Endodermal cell (in vitro differentiated cells): ENCODE data around the gene C2CD4C. TPM values are rescaled to one million over a fixed set of nuclear protein-coding genes. Genes with fewer than 3 reads are reported as not detected.
"Not testable (repeated sequence)": the region's sequence is repeated elsewhere in the genome, so short reads cannot be mapped to it uniquely, and the experiment has no call there.

Experiments used
- DNase-seq: peaks from one replicate; pipeline ENCODE4 v3.0.0-alpha.2; 2017
- H3K27ac ChIP-seq: 2 replicates; pipeline ENCODE4 v1.5.1; 2013; ENCODE audit warnings: mild to moderate bottlenecking, low read depth, low read length, moderate library complexity
- H3K27me3 ChIP-seq: 2 replicates; pipeline ENCODE4 v1.6.1; 2013; ENCODE audit warnings: mild to moderate bottlenecking, low read length, moderate library complexity; ENCODE audit not compliant: insufficient read depth, control insufficient read depth, poor library complexity, severe bottlenecking
- H3K36me3 ChIP-seq: 2 replicates; pipeline ENCODE4 v1.7.0; 2013; ENCODE audit warnings: mild to moderate bottlenecking, low read length, moderate library complexity; ENCODE audit not compliant: control insufficient read depth, insufficient read depth
- H3K4me1 ChIP-seq: one replicate; pipeline ENCODE4 v1.7.0; 2013; ENCODE audit warnings: low read length; ENCODE audit not compliant: control insufficient read depth, insufficient read depth
- H3K4me3 ChIP-seq: 2 replicates; pipeline ENCODE4 v1.5.1; 2013; ENCODE audit warnings: mild to moderate bottlenecking, low read length, moderate library complexity
- H3K9ac ChIP-seq: 2 replicates; pipeline ENCODE4 v1.6.1; 2013; ENCODE audit warnings: mild to moderate bottlenecking, low read length, moderate library complexity; ENCODE audit not compliant: poor library complexity, severe bottlenecking; ENCODE audit errors: extremely low read depth
- H3K9me3 ChIP-seq: 2 replicates; pipeline ENCODE4 v1.6.1; 2013; ENCODE audit warnings: mild to moderate bottlenecking, low read length, moderate library complexity; ENCODE audit not compliant: control insufficient read depth
- H3K27ac Mint-ChIP-seq: 2 replicates; pipeline ENCODE4 v1.8.0; 2020; ENCODE audit warnings: mixed read lengths
- H3K27me3 Mint-ChIP-seq: 2 replicates; pipeline ENCODE4 v1.8.0; 2021; ENCODE audit warnings: mild to moderate bottlenecking, mixed read lengths; ENCODE audit not compliant: insufficient read depth
- H3K36me3 Mint-ChIP-seq: 2 replicates; pipeline ENCODE4 v1.8.0; 2020; ENCODE audit warnings: low read depth, mixed read lengths
- H3K4me1 Mint-ChIP-seq: 2 replicates; pipeline ENCODE4 v1.8.0; 2020; ENCODE audit warnings: mixed read lengths
- H3K4me3 Mint-ChIP-seq: 2 replicates; pipeline ENCODE4 v1.8.0; 2020; ENCODE audit warnings: mild to moderate bottlenecking, moderate library complexity, mixed read lengths
- H3K9me3 Mint-ChIP-seq: 2 replicates; pipeline ENCODE4 v1.8.0; 2020; ENCODE audit warnings: mild to moderate bottlenecking, mixed read lengths
- CTCF ChIP-seq: fragments of 200-600 bp; sonication (generic); conservative IDR thresholded peaks from 2 replicates; pipeline ENCODE4 v1.5.0; 2021; ENCODE audit warnings: antibody characterized with exemption, mild to moderate bottlenecking
- WGBS, 2 experiments: methylation state at CpG; one replicate each; pipeline versions ENCODE4 v1.1.5 to v1.1.7; 2013; ENCODE audit warnings: missing lambda C conversion rate in 2 of 2, mixed read lengths in 1 of 2; ENCODE audit not compliant: insufficient coverage in 1 of 2, insufficient read length in 1 of 2; 5-methylcytosine and 5-hydroxymethylcytosine counted together
- total RNA-seq, 2 donors: library from RNA; stranded (reverse); fragmentation: NEBNext Ultra II Directional in 1 of 2; extraction: Animal tissue kit (Norgen Biotek cat#: 25700) in 1 of 2; gene quantifications; 2 replicates in 1 of 2; 3 replicates in 1 of 2; pipeline ENCODE4 v1.2.1, GENCODE V29; 2021

Gene C2CD4C
- total RNA-seq, 2 donors from 2014 or later = 5.6 to 25.0 TPM

GRCh38 chr19:362154-362553 lies 46.8 kb downstream of the C2CD4C start:
- no peak overlapping the region for H3K27ac ChIP-seq
- no peaks in the 10 kb centered on the region for H3K4me1 ChIP-seq
- H3K9me3 ChIP-seq = no peaks in the 10 kb centered on the region
- H3K27me3 ChIP-seq = no peaks in the 10 kb centered on the region
- Mint-ChIP-seq H3K4me3 (no peak overlapping the region), H3K27me3 (peaks cover 14% of the 10 kb centered on the region), H3K36me3 (no peaks in the 10 kb centered on the region), H3K27ac (no peak overlapping the region), H3K9me3 (no peaks in the 10 kb centered on the region), H3K4me1 (no peaks in the 10 kb centered on the region)
- peak; percentile 33 for TF ChIP-seq CTCF
- no peaks in the 10 kb centered on the region for H3K36me3 ChIP-seq
- no peak overlapping the region for H3K9ac ChIP-seq
- no peak overlapping the region for H3K4me3 ChIP-seq
- DNase-seq = peak; percentile 34
- WGBS, 2 experiments = 91 to 92% methylated on average over 10 to 11 of the region's 11 CpGs

- Histone ChIP-seq H3K4me1 (no peaks in the 10 kb centered on the region), H3K27ac (no peak overlapping the region), H3K9me3 (no peaks in the 10 kb centered on the region), H3K4me3 (no peak overlapping the region), H3K9ac (no peak overlapping the region), H3K27me3 (no peaks in the 10 kb centered on the region), H3K36me3 (no peaks in the 10 kb centered on the region)
- Mint-ChIP-seq H3K9me3 (peaks cover 7% of the 10 kb centered on the region), H3K4me3 (no peak overlapping the region), H3K4me1 (no peaks in the 10 kb centered on the region), H3K27me3 (peaks cover 21% of the 10 kb centered on the region), H3K36me3 (no peaks in the 10 kb centered on the region), H3K27ac (no peak overlapping the region)
- 90 to 100% methylated on average over 2 of the region's 2 CpGs for WGBS, 2 experiments
- no peak for DNase-seq
- TF ChIP-seq CTCF = no peak
Measured at GRCh38 chr19:359653-359925, 49.4 kb downstream of the C2CD4C start.

GRCh38 chr19:355536-355935 lies 53.4 kb downstream of the C2CD4C start:
- H3K36me3 Mint-ChIP-seq, H3K9ac ChIP-seq, H3K9me3 ChIP-seq, H3K27me3 ChIP-seq, H3K4me3 ChIP-seq, H3K27ac ChIP-seq, H3K27ac Mint-ChIP-seq, H3K36me3 ChIP-seq, H3K4me1 ChIP-seq, H3K4me3 Mint-ChIP-seq, H3K4me1 Mint-ChIP-seq: not testable (repeated sequence)
- peaks cover 16% of the 10 kb centered on the region for H3K9me3 Mint-ChIP-seq
- peaks cover 25% of the 10 kb centered on the region for H3K27me3 Mint-ChIP-seq
- 91 to 100% methylated on average over 8 to 14 of the region's 15 CpGs for WGBS, 2 experiments
- peak; percentile 13 for DNase-seq

Other genes starting within 250 kb of the C2CD4C start
- gene PLPP2, start 117.7 kb downstream of the C2CD4C start, total RNA-seq = 10 to 100 TPM; 49.9 to 56.9 TPM
- gene MIER2, start 64.4 kb downstream of the C2CD4C start, total RNA-seq = 10 to 100 TPM; 50.5 to 51.3 TPM
- 10 to 100 TPM; 56.5 to 93.0 TPM for gene SHC2, start 51.9 kb upstream of the C2CD4C start, total RNA-seq
- gene MADCAM1, start 87.3 kb upstream of the C2CD4C start, total RNA-seq = 1 to 10 TPM in 1 of 2 donors, under 1 TPM in 1; 0.46 to 1.5 TPM
- gene TPGS1, start 98.3 kb upstream of the C2CD4C start, total RNA-seq = 10 to 100 TPM; 11.7 to 13.0 TPM
- gene CDC34, start 122.6 kb upstream of the C2CD4C start, total RNA-seq = 100 to 1,000 TPM; 128 to 138 TPM
- gene GZMM, start 134.9 kb upstream of the C2CD4C start, total RNA-seq = under 1 TPM in 1 of 2 donors, not detected in 1; 0.51 TPM
- gene BSG, start 163.4 kb upstream of the C2CD4C start, total RNA-seq = 100 to 1,000 TPM; 808 to 833 TPM
- under 1 TPM; 0.15 to 0.75 TPM for gene HCN2, start 180.7 kb upstream of the C2CD4C start, total RNA-seq
- gene POLRMT, start 224.4 kb upstream of the C2CD4C start, total RNA-seq = 10 to 100 TPM; 76.6 to 86.4 TPM
- under 1 TPM; 0.81 to 0.82 TPM for gene FGF22, start 230.7 kb upstream of the C2CD4C start, total RNA-seq